SK-N-SH treated with all-trans-retinoic acid at 6 μM for 48 hours (cell line): ENCODE results near the gene ANKRD30B.
"Not testable (repeated sequence)": the region's sequence is repeated elsewhere in the genome, so short reads cannot be mapped to it uniquely, and the experiment has no call there.

Source experiments
- ARNTL ChIP-seq: fragments of 450-650 bp; formaldehyde crosslinking; IDR thresholded peaks from 2 replicates; pipeline ENCODE4 v1.5.0; 2020; ENCODE audit warnings: low read depth, mild to moderate bottlenecking, moderate library complexity, borderline replicate concordance
- ZC3H10 ChIP-seq: fragments of 250-450 bp; sonication (Bioruptor Pico); IDR thresholded peaks from 2 replicates; pipeline ENCODE4 v1.5.1; 2021; ENCODE audit warnings: mild to moderate bottlenecking, moderate library complexity
- ZNF565 ChIP-seq: fragments of 450-650 bp; formaldehyde crosslinking; conservative IDR thresholded peaks from 2 replicates; pipeline ENCODE4 v1.5.0; 2020; ENCODE audit warnings: low read depth, mild to moderate bottlenecking, moderate library complexity
- ZNF70 ChIP-seq: fragments of 450-650 bp; formaldehyde crosslinking; IDR thresholded peaks from 2 replicates; pipeline ENCODE4 v1.5.0; 2020; ENCODE audit warnings: mild to moderate bottlenecking, moderate library complexity

DNA sequence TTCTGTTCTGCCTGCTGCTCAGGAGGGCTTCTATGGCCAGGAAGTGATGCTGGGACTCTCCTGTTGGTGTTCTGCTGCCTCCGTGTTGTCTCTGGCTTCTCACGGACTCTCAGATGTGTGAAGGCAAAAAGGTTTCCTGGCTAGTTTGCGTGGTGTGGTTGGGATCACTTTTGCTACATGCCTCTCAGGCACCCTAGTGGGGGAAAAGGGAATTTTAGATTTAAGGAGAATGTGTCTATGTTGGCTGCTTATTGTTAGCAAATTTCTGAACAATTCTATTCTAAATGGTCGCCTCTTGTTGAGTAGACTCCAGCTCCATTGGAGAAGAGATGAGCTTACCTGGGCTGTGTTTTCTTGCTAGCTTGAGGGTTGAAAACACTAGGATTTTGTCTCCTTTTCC, 120.9 kb downstream of the ANKRD30B start:
- not testable (repeated sequence) for TF ChIP-seq ZNF70, ARNTL, ZC3H10, ZNF565 (CRISPR knock-in tag)
